GM18507 (cell line): ENCODE data around the gene MYH3.

Experiments
- DNase-seq: peaks from one replicate; pipeline ENCODE4 v3.0.0; 2011; ENCODE audit warnings: low read depth; ENCODE audit not compliant: insufficient read length; ENCODE audit errors: extremely low spot score
- FAIRE-seq: peaks from 2 replicates; lab custom pipeline; 2011; peaks lifted over from hg19 to GRCh38; lab: Jason Lieb, UNC

The MYH3 gene

DNA sequence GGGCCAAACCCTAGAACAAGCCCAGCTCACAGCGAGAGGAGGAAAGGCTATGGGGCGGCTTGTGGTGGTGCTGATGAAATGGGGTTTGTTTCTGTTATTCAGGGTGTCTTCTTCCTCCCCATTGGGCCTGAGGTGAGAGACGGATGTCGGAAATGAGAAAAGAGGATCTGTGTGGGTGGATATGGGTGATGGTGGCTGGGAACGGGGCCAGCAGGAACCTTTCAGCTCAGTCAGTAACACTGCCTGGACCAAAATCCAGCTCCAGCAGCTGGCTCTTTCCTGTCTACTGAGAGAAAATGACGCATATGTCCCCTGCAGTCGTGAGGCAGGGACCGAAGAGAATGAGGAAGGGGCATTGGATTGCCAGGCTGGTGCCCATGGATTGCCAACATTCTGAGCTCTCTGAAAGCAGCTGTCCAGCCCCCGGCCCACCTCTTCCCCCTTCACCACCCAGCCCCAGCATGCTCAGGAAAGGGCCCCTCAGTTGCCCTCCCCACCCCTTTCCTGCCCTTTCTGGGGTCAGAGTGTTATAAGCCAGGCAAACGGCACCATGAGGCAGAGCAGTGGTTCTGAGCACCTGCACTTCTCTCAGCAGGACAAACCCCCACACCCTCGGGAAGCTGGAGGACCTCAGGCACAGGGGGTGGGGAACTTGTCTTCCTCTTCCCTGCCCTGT lies 4.0 kb downstream of the MYH3 start:
- peak; percentile 20 for DNase-seq
- FAIRE-seq, result peak; percentile 72

DNA sequence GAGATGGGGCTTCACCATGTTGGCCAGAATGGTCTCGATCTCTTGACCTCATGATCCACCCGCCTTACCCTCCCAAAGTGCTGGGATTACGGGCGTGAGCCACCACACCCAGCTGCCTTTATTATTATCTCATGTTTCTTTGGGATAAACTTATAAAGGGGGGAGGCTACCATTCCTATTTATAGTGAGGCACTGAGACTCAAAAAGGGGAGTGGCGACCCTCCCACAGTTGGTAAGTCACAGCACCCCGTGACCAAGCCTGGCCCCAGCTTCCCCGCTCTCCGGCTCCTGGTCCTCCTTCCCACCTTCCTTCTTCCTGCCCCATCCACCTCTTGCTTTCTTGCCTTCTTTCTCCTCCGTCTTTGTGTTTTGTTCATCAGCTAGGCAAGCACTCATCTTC lies 5.2 kb downstream of the MYH3 start:
- FAIRE-seq, result no peak

DNA sequence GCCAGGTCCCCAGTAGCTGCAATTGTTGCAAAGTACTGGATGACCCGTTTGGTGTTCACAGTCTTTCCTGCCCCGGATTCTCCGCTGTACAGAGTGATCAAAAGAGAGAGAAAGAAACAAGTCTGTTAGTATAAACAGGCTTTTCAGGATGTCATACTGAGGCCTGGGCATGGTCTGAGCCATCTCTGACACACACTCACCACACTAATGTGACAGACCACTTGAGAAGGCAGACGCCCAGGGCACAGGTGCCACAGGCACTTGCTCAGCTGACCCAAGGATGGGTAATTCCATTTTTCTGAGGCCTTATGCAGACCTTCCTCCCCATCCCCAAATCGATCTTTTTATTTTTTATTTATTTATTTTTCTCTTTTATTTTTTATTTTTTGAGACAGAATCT lies 7.5 kb downstream of the MYH3 start:
- FAIRE-seq (no peak), DNase-seq (no peak)

More for the DNA sequence above, 5.2 kb downstream of the MYH3 start:
- no peak for DNase-seq

DNA sequence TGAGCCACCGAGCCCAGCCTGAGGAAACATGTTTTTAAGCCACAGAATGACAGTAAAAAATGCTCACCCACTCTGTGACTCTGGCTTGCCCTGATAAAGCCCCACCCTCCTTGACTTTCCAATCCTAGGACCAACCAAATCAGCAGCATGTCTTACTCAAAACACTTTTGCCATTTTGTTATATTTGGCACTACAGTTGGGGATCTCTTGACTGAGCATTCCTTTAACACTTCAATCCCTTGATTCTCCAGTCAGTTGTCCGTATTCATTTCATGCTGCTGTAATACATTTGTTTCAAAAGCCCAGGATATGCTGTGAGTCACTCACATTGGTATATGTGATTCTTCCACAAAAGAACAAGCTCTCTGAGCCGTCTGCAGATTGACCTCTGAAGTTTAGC lies 8.2 kb downstream of the MYH3 start:
- no peak for FAIRE-seq
- no peak for DNase-seq

DNA sequence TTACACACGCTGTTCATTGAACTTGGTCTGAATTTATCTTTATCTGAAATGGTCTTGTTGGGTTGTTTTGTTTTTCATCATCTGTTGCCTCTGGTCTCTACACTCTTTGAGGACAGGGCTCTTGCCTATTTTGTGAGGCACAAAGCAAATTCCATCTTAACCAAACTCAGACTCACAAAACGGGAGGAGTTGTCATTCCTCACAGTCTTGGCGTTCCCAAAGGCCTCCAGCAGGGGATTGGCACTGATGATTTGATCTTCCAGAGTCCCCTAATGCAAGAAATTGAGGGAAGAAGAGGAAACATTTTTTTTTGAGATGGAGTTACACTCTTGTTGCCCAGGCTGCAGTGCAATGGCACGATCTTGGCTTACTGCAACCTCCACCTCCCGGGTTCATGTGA lies 8.7 kb downstream of the MYH3 start:
- no peak for FAIRE-seq
- DNase-seq, result no peak

DNA sequence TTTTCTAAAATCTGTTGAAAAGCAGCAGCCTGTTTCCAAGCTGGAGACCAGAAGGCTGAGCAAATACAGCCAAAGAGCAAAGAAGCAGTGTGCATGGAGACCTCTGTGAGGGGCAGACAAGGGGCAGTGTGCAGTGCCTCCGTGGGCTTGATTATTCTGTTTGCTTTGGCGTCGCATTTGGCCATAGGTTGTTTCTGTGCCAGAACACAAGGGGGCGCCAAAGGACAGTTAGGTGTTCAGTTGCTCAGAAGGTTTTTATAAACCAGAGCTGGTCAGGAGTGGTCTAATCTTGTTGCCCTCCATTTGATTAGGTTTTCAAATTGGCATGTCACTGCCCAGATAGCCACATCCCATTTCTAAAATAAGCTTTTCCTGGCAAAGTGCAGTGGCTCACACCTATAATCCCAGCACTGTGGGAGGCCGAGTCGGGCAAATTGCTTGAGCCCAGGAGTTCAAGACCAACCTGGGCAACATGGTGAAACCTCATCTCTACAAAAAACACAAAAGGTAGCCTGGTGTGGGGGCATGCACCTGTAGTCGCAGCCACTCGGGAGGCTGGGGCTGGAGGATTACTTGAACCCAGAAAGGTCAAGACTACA lies 10.6 kb downstream of the MYH3 start:
- DNase-seq (peak; percentile 37), FAIRE-seq (peak; percentile 84)

DNA sequence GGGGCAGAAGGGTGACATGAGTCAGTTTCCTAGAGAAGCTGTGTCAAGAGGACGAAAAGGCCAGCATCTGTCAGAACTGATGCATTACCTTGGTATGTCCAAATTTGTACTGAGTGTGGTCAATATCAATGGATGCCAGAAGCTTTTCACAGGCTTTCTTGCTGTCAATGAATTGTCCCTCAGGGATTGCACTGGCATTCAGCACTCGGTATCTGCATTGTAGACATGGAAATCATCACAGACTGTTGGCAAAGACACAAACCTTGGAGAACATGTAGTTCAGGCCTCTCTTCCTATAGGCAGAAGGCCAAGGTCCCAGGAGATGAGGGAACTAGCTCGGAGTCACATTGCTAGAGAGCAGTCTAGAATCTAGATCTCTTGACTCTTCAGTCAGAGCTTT lies 16.6 kb downstream of the MYH3 start:
- DNase-seq (no peak), FAIRE-seq (no peak)

DNA sequence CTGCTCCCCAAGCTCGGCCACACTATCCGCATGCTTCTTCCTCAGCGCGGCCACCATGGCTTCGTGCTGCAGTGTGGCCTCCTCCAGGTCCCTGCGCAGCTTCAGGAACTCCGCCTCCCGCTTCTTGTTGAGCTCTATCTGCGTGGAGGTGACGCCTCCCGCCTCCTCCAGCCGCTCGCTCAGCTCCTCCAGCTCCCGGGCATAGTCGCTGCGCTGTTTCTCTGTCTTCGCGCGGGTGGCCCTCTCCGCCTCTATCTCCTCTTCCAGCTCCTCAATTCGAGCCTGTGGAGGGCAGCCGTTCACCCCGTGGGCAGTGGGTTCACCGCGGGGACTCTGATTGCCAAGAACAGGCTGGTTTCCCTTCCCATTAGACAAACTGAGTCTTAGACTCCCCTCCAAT lies 19.0 kb downstream of the MYH3 start:
- FAIRE-seq, result no peak
- DNase-seq, result no peak

DNA sequence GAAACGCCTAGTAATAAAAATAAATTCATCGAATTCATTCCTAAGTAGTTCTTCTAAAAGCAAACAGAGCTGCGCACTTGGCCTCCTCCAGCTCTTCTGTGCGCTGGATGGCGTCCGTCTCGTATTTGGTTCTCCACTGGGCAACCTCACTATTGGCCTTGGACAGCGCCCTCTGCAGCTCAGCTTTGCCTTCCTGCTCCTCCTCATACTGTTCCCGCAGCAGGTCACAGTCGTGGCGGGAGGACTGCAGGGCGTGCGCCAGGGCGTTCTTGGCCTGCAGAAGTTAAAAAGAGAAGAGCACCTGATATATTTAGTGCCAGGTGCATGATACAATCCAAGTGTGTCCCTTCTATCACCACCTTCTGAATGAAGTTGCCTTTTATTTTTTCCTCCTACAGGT lies 21.8 kb downstream of the MYH3 start:
- no peak for FAIRE-seq
- DNase-seq, result no peak

DNA sequence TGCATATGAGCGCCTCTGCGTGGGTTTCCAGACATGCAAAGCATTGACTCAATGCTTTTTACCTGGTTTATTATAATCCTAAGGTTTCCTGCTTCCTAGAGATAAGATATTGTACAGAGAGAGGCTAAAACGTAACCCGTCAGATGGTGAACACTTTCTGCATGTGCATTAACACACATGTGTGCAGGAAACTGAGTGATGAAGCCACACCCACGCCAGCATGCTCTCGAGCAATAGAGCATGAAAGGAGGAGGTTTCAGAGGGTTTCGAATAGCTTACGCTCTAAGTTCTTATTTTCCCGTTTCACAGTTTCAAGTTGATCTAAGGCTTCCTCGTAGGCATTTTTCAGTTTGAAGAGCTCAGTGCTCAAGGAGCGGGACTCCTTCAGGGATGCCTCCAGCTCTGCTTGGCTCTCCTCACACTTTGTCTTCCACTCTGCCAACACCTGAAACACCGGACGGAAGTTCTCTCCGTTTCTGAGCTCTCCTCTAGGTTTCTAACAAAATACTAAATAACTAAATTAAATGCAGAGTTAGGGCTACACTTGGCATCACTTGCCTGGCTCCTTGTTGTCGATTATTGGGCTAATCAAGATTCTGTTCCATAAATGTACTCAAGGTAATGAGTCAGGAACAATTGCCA lies 23.2 kb downstream of the MYH3 start:
- DNase-seq (peak; percentile 50), FAIRE-seq (peak; percentile 99)

DNA sequence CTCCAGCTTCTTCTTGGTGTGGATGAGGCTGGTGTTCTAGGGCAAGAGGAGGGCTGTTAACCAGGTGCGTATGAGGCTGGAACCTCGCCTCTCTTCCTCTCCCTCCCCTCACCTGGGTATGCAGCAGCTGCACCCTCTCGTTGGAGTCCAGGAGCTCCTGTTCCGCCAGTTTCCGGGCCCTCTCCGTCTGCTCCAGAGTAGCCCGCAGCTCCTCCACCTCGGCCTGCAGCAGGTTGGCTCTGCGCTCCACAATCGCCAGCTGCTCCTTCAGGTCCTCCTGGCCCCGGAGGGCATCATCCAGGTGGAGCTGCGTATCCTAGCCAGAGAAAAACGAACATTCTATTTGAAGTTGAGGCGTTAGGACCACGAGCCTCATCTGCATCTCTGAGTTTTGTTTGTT lies 25.4 kb downstream of the MYH3 start:
- no peak for FAIRE-seq
- DNase-seq, result no peak

DNA sequence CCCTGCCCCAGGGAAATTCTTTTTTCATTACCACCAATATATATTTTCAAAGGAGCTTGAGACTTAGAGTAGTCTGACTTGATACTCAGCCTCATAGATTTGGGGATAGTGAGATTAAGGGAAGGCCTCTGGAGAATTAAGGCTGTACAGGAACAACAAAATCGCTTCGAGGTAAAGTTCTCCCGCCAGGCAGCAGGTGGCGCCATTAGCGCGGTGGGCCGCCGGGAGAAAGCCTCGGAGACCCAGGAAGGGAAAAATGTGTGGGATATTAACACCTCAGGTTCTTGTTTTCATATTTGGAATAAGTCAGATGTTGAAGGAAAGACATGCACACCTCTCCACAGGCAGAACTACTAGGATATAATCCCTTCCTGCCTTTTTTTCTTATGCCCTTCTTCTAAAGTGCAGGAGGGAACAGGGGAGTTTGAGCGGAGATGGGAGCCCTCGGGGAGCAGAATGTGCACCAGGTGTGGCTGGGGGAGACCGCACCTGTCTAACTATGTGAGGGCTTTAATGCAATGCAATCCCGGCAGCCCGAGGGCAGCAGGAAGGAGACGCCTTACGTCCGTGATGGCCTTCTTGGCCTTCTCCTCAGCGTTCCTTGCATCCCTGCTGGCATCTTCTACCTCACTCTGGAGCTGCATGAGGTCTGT lies 25.9 kb downstream of the MYH3 start:
- FAIRE-seq, result peak; percentile 41

DNA sequence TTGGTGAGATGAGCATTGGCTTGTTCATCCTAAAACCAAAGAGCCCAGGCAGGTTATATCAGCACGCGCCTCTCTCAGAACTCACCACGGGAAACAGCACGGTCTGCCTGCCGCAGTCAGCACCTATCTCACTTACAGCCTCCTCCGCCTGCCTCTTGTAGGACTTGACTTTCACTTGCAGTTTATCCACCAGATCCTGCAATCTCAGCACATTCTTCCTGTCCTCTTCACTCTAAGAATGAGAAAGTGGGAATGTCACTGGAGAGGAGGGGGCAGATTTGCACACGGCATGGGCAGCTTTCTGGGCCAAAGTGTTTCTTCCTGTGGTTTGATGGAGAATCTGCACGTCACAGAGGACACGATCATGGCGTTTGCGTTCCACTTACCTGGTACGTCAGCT lies 27.4 kb downstream of the MYH3 start:
- FAIRE-seq, result no peak
- DNase-seq, result no peak

More for the DNA sequence above, 25.9 kb downstream of the MYH3 start:
- DNase-seq, result no peak

DNA sequence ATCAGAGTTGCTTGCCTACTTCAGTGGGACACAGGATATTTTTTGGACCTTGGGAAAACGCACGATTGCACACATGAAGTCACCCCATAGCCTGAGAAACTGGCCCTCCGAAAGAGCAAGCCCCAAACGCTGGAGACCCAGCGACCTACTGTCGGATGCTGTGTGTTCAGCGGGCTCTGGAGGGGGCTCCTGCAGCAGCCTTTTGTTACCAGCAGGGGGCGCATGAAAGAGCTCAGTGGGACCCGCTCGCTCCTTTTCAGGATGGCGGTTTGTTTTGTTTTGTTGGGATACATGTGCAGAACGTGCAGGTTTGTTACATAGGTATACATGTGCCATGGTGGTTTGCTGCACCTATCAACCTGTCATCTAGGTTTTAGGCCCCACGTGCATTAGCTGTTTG lies 28.4 kb downstream of the MYH3 start:
- FAIRE-seq (no peak), DNase-seq (no peak)

DNA sequence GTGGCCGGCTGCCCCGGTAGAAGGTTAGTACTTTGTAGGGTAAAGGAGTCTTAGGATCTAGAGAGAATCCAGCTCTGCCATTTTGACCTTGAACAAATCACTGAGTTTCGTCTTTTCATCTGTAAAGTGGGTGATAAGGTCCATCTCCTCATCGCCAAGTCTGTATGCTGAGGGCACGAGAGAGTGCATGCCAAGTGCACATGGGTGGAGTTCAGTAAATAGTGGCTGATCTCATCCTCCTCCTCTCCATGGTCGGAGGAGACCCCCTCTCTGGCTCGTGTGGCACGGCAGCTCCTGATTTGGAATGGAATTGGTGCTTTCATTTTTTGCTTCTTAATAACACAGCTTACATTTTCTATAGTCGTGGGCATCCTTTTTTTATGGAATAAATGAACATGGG lies 30.7 kb downstream of the MYH3 start:
- FAIRE-seq, result no peak
- DNase-seq, result no peak

DNA sequence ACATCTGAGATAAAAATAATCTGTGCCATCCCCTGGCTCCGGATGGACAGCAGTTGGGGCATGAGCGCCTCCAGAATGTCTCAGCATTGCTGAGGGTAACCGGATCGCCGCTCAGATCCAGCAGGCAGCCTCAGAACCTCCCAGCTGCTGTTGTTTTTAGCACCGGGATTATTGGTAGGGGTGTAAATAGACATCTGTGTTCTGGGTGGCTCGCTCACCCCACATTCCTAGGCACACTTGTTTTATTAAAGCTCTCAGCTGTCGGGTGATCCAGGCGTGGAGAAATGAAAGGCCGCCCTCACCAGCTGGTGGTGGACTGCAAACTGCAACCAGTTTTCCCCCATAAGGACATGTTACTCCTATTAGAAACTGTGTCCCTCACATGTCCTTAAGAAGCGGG lies 32.1 kb downstream of the MYH3 start:
- FAIRE-seq (no peak), DNase-seq (no peak)

DNA sequence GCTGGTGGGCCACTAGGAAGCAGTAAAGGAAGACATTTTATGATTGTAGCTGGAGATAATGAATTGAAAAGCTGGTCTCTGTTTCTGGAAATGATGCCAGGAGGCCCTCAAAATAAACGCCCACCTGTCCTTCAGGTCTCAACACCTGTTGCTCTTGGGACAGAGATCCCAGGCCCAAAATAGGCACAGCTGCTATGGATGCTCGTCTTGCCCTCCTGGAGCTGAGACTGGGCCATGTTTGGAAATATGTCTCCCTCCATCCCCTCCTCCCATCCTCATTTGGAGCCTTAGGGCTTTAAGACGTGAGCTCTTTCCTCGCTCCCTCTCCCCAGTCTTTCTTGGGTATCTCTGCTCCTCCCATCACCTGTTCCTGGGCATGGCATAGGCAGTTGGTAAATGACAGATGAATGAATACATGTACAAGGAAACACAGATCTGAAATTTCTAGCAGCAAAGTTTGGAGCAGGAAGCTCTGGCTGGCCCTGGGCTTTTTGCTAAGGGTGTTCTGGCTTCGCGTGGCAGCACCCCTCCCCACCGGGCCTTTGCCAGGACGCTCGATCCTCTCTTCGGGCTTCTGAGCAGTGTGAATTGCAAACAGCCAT lies 33.3 kb downstream of the MYH3 start:
- FAIRE-seq (no peak), DNase-seq (no peak)

DNA sequence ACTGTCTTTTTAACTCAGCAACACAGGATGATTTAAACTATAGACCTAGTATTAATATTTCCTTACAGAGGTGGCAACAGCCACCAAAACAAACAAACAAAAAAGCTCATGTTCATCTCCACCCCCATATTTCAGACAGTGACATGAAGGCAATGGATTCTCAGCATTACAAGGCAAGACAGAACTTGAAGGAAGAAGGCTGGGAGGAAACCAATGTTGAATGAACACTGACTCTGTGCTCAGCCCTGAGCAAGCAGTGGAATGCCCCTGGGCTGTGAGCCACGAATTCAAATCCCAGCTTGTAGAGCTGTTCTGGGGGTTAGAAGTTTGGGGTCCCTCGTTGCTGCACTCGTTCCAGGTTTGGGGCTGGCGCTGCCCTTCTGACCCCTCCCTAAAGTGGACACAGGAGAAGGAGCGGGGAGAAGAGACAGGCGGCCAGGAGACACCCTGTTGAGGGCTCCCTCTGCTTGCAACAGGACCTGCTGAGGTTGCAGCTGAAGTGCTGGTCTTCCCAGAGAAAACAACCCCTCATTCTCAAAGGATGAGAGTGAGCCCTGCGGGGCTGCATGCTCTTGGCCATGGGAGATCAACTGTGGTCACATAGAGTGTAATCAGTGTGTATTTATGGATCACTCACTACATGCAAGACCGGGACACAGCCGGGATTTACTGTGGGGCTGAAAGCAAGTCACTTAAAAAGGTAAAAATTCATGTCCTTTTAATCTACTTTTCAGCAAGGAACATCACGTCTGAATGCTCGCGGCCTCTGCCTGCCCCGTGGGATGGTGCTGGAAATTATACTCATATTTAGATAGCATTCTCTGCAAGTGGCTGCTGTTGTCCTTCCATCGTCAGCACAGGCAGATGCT lies 34.3 kb downstream of the MYH3 start:
- FAIRE-seq (peak; percentile 54), DNase-seq (no peak)

DNA sequence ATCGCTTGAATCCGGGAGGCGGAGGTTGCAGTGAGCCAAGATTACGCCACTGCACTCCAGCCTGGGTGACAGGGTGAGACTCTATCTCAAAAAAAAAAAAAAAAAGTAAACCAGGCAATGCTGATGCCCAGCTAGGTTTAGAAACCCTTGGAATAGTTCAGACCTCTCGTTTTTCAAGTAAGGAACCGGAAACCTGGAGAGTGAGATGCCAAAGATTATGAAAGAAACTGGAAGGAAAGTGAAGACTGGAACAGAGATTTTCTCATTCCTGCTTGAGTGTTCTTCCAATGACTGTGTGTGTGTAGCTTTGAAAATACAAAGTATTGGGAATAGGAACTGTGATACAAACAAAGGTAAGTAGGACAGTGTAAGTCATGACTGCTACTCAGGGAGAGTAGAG lies 35.7 kb downstream of the MYH3 start:
- FAIRE-seq, result no peak

More for the DNA sequence above, 35.7 kb downstream of the MYH3 start:
- no peak for DNase-seq
